Muscle of back (tissue), 11 donors: ENCODE results near the gene PDE6A. TPM values are rescaled to one million over a fixed set of nuclear protein-coding genes. Genes with fewer than 3 reads are reported as not detected.

Experiments used
- DNase-seq, 3 donors: peaks; one replicate each; pipeline versions ENCODE4 v3.0.0 to v3.0.0-alpha.2; 2013
- polyA plus RNA-seq, 10 donors: library from polyadenylated mRNA; unstranded; fragments of 120-200 nt; gene quantifications; one replicate each; pipeline ENCODE4 v1.2.1, GENCODE V29; 2013; ENCODE audit not compliant: insufficient read length in 10 of 10

Gene PDE6A
- polyA plus RNA-seq, 10 donors: 0.03 to 0.12 (median 0.06) TPM

DNA sequence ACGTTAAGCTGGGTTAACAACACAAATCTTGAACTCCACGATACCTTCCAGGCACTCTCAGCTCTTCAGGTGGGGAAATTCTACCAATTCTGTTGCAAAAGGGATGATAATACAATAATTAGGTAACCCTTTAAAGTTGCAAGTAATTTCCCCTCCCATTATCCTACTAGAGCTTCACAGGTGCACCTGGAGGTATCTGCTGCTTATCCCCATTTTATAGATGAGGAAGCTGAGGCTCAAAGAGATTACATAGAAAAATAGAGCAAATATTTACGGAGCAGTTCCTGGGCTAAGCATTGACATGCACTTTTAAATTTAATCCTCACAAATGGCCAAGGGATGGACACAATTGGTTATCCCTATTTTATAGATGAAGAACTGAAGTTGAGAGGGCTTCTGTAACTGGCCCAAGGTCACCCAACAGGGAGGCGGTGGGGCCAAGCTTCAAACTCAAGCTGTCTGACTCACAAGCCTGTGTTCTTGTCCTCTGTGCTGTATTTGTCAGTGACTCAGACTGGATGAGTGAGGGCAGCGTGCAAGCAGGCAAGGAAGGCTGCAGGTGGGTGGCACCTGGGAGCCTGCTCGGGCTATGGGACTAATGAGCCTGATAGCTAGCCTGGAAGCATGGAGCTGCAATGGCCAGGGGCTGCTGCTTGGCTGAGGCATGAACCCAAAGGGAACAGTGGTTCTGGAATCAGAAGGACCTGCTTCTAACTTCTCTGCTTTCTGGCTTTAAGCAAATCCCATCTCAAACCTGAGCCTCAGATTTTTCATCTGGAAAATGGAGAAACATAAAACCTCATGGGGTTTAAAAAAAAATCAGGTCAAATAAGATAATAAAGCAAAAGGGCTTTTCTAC is 105.5 kb downstream of the PDE6A start:
- DNase-seq: no peak

DNA sequence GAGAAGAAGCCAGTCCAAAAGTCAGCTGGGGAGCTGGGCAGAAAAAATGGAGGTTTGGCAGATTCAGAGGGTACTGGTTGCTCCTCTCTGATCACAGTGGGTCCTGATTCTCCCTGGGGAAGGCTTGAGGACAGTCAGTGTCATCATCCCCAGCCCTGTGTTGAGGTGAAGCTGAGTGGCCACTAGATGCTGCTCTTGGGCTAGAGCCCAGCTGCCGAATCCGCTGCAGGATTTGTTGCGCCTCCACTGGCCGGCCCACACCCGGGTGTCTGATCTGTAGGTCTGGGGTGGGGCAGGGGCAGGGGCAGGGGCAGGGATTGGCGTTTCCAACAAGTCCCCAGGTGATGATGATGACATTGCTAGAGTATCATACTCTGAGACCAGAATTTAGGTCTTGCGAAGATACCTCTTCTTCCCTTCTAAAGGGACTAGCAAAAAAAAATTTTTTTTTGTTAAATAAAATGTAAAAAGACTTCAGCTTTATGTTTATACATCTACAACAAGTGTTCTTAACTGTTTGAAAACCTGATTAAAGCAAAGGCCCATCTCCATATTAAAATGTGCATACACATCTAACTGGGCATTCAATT is 106.8 kb downstream of the PDE6A start:
- DNase-seq: peak in 1 of 3 donors; percentile 60

DNA sequence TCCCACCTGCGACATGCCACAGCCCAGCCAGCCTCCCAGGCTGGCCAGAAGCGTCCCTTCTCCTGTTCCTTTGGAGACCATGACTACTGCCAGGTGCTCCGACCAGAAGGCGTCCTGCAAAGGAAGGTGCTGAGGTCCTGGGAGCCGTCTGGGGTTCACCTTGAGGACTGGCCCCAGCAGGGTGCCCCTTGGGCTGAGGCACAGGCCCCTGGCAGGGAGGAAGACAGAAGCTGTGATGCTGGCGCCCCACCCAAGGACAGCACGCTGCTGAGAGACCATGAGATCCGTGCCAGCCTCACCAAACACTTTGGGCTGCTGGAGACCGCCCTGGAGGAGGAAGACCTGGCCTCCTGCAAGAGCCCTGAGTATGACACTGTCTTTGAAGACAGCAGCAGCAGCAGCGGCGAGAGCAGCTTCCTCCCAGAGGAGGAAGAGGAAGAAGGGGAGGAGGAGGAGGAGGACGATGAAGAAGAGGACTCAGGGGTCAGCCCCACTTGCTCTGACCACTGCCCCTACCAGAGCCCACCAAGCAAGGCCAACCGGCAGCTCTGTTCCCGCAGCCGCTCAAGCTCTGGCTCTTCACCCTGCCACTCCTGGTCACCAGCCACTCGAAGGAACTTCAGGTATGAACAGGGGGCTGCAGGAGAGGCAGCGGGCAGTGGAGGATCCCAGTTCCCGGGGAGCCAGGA is 108.0 kb downstream of the PDE6A start:
- DNase-seq: no peak

DNA sequence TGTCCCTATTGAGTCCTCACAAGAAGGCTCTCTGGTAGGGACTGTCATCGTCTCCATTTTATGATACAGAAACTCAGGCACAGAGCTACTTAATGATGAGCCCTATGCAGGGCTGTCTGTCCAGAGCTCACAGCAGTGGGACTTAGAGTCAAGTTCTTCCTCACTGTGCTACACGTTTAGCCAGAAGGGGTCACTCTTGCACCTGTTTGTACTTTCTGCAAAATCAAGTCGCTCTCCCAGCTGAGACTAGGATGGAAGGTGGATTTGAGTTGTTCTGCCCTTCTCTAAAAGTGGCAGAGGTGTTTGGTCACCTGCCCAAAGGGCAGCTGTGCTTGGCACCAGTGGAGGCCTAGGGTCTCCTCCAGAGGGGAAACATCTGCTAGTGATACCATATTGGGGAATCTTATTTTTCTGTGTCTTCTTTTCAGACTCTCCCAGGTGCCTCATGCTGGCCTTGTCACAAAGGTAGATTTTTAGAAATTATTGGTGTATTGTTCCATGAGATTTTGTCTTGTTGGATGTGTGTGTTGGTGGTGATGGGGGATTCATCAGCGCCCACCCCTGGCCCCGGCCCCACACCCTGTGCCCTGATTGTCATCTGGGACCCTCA is 110.2 kb downstream of the PDE6A start:
- peak; percentile 53 to 84 (median 76) for DNase-seq

DNA sequence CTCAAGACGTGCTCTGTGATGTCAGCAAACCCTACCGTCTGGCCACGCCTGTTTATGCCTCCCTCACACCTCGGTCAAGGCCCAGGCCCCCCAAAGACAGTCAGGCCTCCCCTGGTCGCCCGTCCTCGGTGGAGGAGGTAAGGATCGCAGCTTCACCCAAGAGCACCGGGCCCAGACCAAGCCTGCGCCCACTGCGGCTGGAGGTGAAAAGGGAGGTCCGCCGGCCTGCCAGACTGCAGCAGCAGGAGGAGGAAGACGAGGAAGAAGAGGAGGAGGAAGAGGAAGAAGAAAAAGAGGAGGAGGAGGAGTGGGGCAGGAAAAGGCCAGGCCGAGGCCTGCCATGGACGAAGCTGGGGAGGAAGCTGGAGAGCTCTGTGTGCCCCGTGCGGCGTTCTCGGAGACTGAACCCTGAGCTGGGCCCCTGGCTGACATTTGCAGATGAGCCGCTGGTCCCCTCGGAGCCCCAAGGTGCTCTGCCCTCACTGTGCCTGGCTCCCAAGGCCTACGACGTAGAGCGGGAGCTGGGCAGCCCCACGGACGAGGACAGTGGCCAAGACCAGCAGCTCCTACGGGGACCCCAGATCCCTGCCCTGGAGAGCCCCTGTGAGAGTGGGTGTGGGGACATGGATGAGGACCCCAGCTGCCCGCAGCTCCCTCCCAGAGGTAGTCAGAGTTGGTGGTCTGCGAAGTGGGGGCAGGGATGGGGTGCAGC is 111.3 kb downstream of the PDE6A start:
- no peak for DNase-seq

DNA sequence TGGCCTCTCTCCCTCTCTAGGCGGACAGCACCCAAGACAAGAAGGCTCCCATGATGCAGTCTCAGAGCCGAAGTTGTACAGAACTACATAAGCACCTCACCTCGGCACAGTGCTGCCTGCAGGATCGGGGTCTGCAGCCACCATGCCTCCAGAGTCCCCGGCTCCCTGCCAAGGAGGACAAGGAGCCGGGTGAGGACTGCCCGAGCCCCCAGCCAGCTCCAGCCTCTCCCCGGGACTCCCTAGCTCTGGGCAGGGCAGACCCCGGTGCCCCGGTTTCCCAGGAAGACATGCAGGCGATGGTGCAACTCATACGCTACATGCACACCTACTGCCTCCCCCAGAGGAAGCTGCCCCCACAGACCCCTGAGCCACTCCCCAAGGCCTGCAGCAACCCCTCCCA is 112.0 kb downstream of the PDE6A start:
- no peak for DNase-seq

DNA sequence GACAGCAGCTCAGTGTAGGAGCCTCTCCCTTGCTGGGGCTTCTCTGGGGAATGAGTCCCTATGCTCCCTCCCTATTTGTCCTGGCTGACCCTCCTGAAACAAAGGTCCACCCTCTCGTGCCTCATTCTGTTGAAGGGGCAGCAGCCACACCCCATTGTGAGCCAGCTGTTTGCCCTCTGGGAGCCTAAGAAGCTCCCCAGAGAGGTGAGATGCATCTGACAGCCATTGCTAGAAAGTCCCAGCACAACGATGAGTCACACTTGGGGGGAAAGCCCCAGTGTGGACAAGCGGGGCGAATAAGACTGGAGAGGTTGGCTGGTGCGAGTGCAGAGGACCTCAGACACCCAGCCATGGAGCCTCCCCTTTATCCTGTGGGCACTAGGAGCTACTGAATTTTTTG is 113.1 kb downstream of the PDE6A start:
- no peak for DNase-seq

DNA sequence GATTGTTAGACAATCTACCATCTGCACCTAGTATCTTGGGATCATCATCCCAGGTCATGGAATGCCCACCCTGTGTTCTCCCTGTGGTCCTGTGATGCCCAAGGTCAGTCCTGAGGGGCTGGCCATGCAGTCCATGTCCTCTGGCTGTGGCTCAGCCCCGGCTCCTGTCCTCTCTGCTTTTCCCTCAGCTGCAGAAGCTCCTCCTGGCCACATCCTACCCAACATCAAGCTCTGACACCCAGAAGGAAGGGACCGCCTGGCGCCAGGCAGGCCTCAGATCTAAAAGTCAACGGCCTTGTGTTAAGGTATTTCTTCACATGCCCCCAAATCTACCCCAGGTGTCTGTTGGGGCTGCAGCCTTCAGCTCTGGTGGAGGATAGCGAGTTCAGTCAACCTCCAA is 114.0 kb downstream of the PDE6A start:
- DNase-seq: no peak

DNA sequence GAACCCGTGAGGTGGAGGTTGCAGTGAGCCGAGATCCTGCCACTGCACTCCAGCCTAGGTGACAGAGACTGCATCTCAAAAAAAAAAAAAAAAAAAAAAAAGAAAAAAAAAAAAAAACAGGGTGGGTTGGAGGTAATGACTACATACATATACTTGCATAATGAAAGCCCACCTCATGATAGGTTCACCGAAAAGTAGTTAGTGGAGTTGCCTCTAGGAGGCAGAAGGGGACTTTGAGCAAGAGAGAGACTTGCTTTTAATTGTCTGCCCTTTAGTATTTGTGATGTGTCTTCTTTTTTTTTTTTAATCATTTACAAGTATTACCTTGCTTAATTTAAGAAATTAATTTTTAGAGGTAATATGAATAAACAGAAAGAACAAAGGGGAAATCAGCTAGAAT is 114.6 kb downstream of the PDE6A start:
- DNase-seq: no peak

DNA sequence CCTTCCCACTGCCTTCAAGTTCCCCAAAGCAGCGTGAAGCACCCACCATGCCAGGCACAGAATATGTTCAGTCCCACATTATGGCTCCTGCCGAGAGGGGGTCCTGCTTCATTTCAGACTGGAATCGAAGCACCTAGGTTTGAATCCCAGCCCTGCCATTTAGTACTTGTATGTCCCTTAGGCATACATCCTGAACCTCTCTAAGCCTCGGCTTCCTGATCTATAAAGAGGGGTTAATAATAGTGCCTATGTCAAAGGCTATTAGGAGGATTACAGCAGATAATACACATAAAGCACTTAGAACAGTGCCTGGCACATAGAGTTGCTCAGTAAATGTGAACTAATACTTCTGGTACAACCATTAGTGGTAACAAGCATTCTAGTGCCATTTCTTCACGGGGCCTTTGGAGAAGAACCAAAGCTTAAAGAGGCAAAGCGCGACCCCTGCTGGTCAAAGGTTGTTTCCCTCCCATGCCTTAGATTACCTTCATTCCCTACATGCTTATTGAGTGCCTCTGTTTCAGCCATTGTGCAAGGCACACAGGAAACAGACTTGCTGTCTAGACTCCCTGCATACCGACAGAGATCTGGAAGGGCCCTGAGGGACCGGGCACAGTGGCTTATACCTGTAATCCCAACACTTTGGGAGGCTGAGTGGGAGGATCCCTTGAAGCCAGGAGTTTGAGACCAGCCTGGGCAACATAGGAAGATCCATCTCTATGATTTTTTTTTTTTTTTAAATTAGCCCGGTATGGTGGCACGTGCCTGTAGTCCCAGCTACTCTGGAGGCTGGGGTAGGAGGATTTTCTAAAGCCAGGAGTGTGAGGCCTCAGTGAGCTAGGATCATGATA is 116.2 kb downstream of the PDE6A start:
- peak; percentile 87 to 89 (median 89) for DNase-seq

DNA sequence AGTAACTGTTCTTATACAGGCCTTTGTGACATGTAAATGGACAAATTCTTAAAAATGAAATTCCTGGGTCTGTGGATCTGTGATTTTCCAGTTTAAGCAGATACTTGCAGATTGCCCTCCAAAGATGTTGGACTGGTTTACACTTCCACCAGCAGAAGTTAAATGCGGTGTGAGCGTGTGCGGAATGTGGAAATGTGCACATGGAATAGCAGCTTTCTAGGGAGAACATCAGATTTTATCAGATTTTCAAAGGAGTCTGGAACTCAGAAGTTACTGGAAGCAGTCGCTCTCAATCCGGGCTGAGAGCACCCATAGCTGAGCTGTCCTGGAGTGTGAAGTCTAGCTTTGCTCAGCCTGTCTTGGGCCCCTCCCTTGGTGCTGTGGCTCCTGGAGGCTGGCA is 117.0 kb downstream of the PDE6A start:
- DNase-seq: no peak

DNA sequence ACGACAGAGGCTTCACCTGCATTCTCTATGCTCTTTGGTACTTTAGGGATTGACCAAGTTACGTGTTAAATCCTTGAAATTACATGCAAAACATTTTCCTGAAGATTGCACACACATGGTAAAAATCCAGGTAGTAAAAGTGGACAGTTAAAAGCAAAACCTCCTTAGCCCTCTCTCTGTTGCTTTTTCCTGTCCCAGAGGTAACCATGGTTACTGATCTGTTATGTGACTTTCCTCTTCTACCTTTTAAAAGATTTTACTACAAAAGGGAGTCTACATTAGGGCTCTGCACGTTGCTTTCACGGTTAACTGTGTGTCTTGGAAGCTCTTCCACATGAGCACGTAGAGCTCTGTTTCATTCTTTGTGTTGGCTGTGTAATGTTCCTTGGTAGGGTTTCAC is 117.5 kb downstream of the PDE6A start:
- DNase-seq: no peak

DNA sequence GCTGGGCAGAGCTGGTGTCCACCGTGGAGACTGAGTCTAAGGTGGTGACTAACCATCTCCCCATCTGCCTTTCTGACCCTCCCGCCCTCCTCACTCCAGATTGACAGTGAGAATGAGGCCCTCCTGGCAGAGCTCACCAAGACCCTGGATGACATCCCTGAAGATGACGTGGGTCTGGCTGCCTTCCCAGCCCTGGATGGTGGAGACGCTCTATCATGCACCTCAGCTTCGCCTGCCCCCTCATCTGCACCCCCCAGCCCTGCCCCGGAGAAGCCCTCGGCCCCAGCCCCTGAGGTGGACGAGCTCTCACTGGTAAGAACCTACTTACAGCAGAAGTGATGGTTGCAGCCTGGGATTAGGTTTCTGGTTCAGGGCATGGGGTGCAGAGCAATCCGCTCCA is 118.0 kb downstream of the PDE6A start:
- peak in 1 of 3 donors; percentile 57 for DNase-seq

DNA sequence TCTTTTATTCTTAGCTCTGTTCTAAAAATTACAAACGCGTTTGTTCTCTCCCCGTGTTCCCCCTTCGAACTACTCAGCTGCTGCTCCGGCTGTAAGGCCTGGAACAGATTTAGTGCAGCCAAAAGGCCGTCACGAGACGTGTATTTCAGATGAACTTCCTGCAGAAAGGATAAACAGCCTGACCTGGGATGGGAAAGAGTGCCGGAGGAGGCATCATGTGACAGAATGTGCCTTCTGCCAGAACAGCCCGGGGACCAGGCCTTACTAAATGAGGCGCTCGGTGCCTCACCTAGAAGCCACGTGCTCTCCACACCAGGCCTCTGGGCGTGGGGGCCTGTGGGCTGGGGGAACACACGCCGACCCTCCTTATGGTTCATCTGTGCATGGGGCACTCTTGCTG is 119.7 kb downstream of the PDE6A start:
- DNase-seq: peak; percentile 40 to 74 (median 47)

DNA sequence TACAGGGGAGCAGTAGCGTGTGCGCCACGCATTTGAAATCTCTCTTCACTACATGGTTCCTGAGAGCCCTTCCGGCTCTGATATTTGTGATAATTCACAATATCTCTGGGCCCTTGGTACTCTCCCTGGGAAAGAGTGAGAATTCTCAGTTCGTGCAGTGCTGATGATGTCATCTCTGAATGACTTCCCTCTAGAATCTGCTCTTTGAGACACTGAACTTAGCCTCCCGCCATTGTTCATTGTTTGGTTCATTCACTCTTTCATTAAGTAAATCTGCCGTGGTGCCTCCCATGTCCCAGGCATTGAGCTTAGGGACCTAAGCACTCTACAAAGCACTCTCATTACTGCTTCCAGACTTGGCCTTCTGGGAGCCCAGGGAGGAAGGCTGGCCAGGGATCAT is 120.5 kb downstream of the PDE6A start:
- no peak for DNase-seq

DNA sequence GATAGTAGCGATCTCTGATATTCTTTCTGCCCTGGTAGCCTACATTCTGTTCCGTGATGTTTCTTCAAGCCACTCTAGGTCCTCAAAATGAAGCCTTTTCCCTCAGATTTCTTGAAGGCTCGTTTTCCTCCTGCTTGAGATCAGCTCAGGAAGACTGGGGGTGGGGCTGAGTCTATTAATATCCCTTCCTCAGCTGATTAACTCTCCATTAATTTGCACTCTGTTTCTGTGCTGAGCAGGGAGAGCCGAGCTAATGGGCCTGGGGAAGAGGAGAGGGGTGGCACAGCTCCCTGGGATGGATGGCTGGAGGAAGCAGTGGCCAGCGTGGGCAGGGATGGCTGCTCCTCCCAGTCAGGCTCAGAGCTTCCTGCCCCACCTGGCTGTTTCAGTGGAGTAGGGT is 121.2 kb downstream of the PDE6A start:
- no peak for DNase-seq

DNA sequence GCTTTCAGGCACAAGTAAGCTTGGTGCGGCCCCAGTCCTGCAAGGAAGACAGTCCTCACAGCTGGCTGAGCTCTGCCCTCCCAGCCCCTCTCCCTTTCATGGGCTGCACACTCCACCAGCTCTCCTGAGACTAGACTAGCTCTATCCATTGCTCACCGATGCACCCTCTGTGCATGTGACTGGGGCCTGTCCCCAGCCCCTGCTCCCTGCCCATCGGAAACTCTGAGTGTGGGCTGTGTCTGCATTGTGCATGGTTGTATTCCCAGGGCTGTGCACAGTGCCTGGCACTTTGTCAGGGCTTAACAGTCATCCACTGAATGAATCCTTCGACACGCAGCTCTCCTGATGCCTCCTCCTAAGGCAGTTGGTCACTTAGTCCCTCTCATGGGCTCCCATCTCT is 122.3 kb downstream of the PDE6A start:
- DNase-seq: no peak

DNA sequence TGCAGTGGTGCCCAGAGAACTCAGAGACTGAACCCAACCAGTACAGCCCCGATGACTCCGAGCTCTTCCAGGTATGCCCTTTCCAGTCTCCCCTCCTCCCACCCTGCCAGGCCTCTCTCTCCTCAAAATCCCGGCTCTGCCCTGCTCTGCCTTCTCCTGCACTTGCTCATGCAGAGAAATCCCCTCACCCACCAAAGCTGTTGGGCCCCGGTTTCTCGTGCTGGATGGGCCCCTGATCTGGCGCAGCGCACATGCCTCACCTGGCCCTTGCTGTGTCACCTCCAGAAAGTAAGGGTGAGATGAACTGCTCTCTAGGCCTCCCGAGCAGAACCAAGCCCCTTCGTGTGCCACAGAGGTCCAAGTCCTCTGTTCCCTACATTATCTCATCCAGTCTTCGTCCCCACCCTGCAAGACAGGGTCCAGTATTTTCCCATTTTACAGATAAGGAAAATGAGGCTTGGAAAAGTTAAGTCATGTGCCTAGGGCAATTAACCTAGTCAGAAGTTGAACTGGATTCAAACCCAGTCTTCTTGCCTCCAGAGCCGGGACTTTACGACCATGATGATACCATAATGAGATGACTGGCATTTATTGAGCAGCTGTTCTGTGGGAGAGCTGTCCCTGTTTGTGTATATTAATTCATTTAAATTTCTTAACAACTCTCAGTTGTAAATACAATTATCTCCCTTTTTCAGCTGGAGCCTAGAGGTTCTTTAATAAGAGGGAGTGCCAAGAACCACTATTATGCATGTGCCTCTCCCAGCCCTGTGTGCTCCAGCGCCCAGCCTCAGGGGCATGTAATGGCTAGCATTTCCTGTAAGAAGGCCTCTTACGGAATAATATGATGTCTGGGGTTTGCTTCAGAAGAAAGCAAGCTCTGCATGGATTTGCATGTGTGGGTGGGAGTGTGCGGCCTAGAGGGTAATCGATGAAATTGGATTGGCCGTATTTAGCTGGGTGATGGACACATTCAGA is 123.8 kb downstream of the PDE6A start:
- DNase-seq: no peak

DNA sequence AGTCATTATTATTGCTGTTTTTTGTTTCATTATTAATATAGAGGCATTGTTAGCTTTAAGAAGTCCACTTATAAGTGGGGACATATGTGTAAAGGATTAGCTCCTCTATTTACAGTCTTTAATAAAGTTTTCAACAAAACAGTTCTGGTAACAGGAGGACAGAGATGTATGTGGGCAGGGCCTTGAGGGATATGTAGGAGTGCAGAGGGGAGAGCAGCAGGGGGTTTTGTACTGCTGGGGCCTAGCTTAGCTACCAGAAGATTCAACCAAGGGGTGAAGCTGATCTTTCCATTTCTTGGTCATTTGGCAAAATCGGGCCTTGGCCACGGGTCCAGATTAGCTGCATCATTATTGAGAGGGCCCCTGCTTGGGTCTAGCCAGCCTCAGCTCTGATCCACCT is 124.6 kb downstream of the PDE6A start:
- DNase-seq: no peak

DNA sequence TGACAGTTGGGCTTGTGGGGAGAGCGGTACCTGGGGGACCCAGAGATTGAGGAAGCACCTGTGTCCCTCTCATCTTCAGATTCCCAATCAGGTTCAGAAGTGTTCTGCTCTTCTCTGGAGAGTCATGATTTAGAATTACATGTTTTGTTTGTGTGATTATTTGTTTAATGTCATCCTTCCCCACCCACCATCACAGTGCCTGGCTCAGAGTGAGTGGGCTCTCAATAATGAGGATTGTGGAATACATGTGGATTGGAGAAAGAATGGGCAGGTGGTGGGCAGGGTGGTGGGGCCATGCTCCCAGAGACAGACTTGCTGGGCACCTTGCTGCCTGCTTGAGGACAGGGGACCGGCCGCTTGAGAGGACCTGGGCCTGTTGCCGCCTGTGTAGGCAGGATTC is 126.5 kb downstream of the PDE6A start:
- no peak for DNase-seq
